Right atrium auricular region (tissue), 2 donors: ENCODE data around the gene SLC9A3. TPM values are rescaled to one million over a fixed set of nuclear protein-coding genes. Genes with fewer than 3 reads are reported as not detected.

ENCODE experiments used
- DNase-seq: peaks from one replicate; pipeline ENCODE4 v3.0.0-alpha.2; 2019; ENCODE audit warnings: low spot score
- H3K27ac ChIP-seq, 2 donors: fragments of 200-600 bp; sonication (generic); 1 replicate in 1 of 2; 2 replicates in 1 of 2; pipeline ENCODE4 v1.5.1; 2016 to 2019
- H3K27me3 ChIP-seq, 2 donors: fragments of 200-600 bp; sonication (generic); one replicate each; pipeline versions ENCODE4 v1.5.1 to v1.6.0; 2017 to 2019
- H3K36me3 ChIP-seq: fragments of 200-600 bp; sonication (generic); one replicate; pipeline ENCODE4 v1.5.1; 2016
- H3K4me1 ChIP-seq, 2 donors: fragments of 200-600 bp; sonication (generic); one replicate each; pipeline versions ENCODE4 v1.5.1 to v1.6.0; 2017 to 2019
- H3K4me3 ChIP-seq, 2 donors: fragments of 200-600 bp; sonication (generic); 1 replicate in 1 of 2; 2 replicates in 1 of 2; pipeline ENCODE4 v1.5.1; 2017 to 2019; ENCODE audit warnings: mild to moderate bottlenecking in 1 of 2, moderate library complexity in 1 of 2
- H3K9me3 ChIP-seq, 2 donors: fragments of 200-600 bp; sonication (generic); one replicate each; pipeline ENCODE4 v1.5.1; 2019
- total RNA-seq, 2 donors: library from RNA; depleted of rRNA; stranded (reverse); fragments of >200 nt; gene quantifications; one replicate each; pipeline ENCODE4 v1.1.0, GENCODE V29; 2016
- TF ChIP-seq, protein P1 (sequence below), 2 donors: fragments of 200-600 bp; sonication (generic); IDR thresholded peaks; one replicate each; pipeline ENCODE4 v1.5.1; 2019; ENCODE audit warnings: antibody characterized with exemption in 2 of 2

The SLC9A3 gene
- total RNA-seq, 2 donors from 2014 or later, result 1.8 to 2.3 TPM

DNA sequence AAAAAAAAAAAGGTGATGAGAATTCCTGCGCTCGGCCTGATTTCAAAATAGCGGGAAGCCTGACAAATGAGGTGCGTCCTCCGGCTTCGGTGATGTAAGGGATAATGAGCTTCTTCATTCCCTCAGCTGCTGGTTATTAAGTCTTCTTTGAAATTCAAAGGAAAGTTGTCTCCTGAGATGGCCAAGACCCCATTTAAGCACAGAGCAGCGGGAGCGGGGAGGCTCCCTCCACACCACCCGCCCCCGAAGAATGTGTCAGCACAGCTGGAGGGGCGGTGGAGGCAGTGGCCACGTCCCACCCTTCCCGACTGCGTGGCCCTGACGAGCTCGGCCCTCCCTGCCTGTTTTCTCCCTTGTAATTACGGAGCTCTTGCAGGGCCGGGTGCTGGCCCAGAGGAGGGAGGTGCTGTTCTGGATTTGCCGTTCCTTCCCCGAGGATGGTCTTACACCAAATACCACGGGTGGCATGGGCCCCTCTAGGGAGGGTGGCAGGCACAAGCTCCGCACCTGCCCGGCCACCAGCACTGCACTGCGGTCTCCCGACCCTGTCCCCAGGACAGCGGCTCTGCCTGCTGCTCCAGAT, 31.0 kb downstream of the SLC9A3 start:
- TF ChIP-seq, protein P1, sequence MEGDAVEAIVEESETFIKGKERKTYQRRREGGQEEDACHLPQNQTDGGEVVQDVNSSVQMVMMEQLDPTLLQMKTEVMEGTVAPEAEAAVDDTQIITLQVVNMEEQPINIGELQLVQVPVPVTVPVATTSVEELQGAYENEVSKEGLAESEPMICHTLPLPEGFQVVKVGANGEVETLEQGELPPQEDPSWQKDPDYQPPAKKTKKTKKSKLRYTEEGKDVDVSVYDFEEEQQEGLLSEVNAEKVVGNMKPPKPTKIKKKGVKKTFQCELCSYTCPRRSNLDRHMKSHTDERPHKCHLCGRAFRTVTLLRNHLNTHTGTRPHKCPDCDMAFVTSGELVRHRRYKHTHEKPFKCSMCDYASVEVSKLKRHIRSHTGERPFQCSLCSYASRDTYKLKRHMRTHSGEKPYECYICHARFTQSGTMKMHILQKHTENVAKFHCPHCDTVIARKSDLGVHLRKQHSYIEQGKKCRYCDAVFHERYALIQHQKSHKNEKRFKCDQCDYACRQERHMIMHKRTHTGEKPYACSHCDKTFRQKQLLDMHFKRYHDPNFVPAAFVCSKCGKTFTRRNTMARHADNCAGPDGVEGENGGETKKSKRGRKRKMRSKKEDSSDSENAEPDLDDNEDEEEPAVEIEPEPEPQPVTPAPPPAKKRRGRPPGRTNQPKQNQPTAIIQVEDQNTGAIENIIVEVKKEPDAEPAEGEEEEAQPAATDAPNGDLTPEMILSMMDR (IDR thresholded peaks at IDR 0.05), result no peak
- no peaks in the 10 kb centered on the region for H3K36me3 ChIP-seq
- no peaks in the 10 kb centered on the region for H3K9me3 ChIP-seq
- no peaks in the 10 kb centered on the region for H3K4me1 ChIP-seq
- H3K27ac ChIP-seq, result no peak overlapping the region
- H3K4me3 ChIP-seq, result no peak overlapping the region
- no peak for DNase-seq
- H3K27me3 ChIP-seq, result no peaks in the 10 kb centered on the region

- Histone ChIP-seq H3K27me3 (no peaks in the 10 kb centered on the region), H3K9me3 (no peaks in the 10 kb centered on the region), H3K4me3 (no peak overlapping the region), H3K36me3 (no peaks in the 10 kb centered on the region), H3K27ac (no peak overlapping the region), H3K4me1 (no peaks in the 10 kb centered on the region)
- DNase-seq, result no peak
- TF ChIP-seq, protein P1 (IDR thresholded peaks at IDR 0.05), result no peak
Observed at GRCh38 chr5:492314-492893, 31.8 kb downstream of the SLC9A3 start.

GRCh38 chr5:491856-492155, 32.4 kb downstream of the SLC9A3 start:
- Histone ChIP-seq H3K27me3 (no peaks in the 10 kb centered on the region), H3K9me3 (no peaks in the 10 kb centered on the region), H3K4me1 (no peaks in the 10 kb centered on the region), H3K36me3 (no peaks in the 10 kb centered on the region), H3K4me3 (no peak overlapping the region), H3K27ac (no peak overlapping the region)
- TF ChIP-seq, protein P1 (IDR thresholded peaks at IDR 0.05), result no peak
- no peak for DNase-seq

GRCh38 chr5:491119-491855, 33.0 kb downstream of the SLC9A3 start:
- TF ChIP-seq, protein P1 (IDR thresholded peaks at IDR 0.05), result no peak

DNA sequence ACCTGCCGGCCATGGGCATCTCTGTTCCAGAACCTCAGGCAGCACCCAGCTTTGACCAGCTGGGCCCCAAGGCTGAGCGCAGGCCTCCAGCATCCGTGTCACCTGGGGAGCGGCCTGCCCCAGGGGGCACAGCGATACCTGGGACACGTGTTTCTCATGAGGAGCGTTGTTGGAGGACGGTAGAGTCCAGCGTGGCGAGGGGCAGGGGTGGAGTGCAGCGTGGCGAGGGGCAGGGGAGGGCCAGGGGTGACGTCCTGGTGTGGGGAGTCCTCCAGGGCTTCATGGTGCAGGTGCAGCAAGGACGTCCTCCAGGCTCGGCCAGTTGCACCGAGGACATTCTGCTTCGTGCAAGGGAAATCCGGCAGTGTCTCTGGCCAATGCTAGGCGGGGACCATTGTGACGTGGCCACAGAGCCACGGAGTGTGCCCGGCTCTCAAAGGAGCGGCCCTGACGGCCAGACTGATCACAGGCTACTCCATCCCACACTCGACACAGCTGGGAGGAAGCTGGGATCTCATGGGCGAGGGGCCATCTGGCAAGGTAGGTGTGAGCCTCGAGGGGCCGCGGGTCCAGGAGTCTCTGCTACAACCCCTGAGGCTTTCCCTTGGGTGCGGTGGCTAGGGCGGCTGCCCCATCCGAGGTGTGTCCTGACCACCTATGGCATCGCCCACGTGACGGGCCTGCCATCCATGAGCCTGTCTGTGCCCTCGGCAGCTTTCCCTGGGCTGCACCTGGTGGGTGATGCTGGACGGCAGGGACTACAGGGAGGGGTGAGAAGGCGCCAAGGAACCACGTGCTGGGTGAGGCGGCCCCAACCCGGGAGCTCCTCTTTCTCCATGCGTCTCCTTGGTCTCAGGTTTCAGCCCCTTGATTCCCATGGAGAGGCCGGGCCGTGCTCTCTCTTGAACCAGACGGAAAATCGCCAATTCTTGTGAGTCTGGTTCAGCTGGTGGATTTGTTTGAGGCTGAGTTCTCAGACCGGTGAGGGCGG, 33.8 kb downstream of the SLC9A3 start:
- no peaks in the 10 kb centered on the region for H3K27me3 ChIP-seq

More at GRCh38 chr5:491119-491855, 33.0 kb downstream of the SLC9A3 start:
- no peaks in the 10 kb centered on the region for H3K36me3 ChIP-seq
- no peaks in the 10 kb centered on the region for H3K27me3 ChIP-seq
- no peak for DNase-seq
- H3K4me1 ChIP-seq, result no peaks in the 10 kb centered on the region
- no peaks in the 10 kb centered on the region for H3K9me3 ChIP-seq
- H3K27ac ChIP-seq, result no peak overlapping the region
- H3K4me3 ChIP-seq, result no peak overlapping the region

More for the DNA sequence above, 33.8 kb downstream of the SLC9A3 start:
- Histone ChIP-seq H3K36me3 (no peaks in the 10 kb centered on the region), H3K4me1 (peaks cover 0 to 7% of the 10 kb centered on the region in 2 donors), H3K27ac (no peak overlapping the region), H3K4me3 (no peak overlapping the region), H3K9me3 (no peaks in the 10 kb centered on the region)
- TF ChIP-seq, protein P1 (IDR thresholded peaks at IDR 0.05), result no peak
- no peak for DNase-seq
